Spleen (tissue), 11 donors: ENCODE data around the gene UNC13C. TPM values are rescaled to one million over a fixed set of nuclear protein-coding genes. Genes with fewer than 3 reads are reported as not detected.
A peak's percentile ranks its signal among the peaks of the same experiment; 100 is the strongest.

Experiments used
- DNase-seq: peaks from one replicate; pipeline ENCODE4 v3.0.0-alpha.2; 2020
- H3K27ac ChIP-seq, 8 donors: fragments of 200-600 bp; sonication (generic) in 7 of 8; 1 replicate in 4 of 8; 2 replicates in 4 of 8; pipeline versions ENCODE4 v1.5.0 to v1.8.0; 2016 to 2021; ENCODE audit warnings: inconsistent platforms in 4 of 8, mild to moderate bottlenecking in 4 of 8, moderate library complexity in 1 of 8
- H3K27me3 ChIP-seq, 7 donors: fragments of 200-600 bp; sonication (generic) in 6 of 7; replicated peaks in 1 of 7; 1 replicate in 4 of 7; 2 replicates in 3 of 7; pipeline versions ENCODE4 v1.5.0 to v1.8.0; 2016 to 2021; ENCODE audit warnings: inconsistent platforms in 3 of 7, mild to moderate bottlenecking in 1 of 7
- H3K36me3 ChIP-seq, 6 donors: fragments of 200-600 bp; sonication (generic) in 5 of 6; 1 replicate in 4 of 6; 2 replicates in 2 of 6; pipeline versions ENCODE4 v1.5.0 to v1.8.0; 2016 to 2021; ENCODE audit warnings: inconsistent platforms in 2 of 6
- H3K4me1 ChIP-seq, 6 donors: fragments of 200-600 bp; sonication (generic) in 5 of 6; 1 replicate in 3 of 6; 2 replicates in 3 of 6; pipeline versions ENCODE4 v1.5.0 to v1.8.0; 2016 to 2021; ENCODE audit warnings: inconsistent platforms in 3 of 6
- H3K4me3 ChIP-seq, 8 donors: fragments of 200-600 bp; sonication (generic) in 7 of 8; 1 replicate in 4 of 8; 2 replicates in 4 of 8; pipeline versions ENCODE4 v1.5.0 to v1.8.0; 2016 to 2021; ENCODE audit warnings: inconsistent platforms in 4 of 8, mild to moderate bottlenecking in 4 of 8, moderate library complexity in 2 of 8
- H3K9me3 ChIP-seq, 8 donors: fragments of 200-600 bp; sonication (generic) in 7 of 8; 1 replicate in 4 of 8; 2 replicates in 4 of 8; pipeline versions ENCODE4 v1.5.0 to v1.8.0; 2016 to 2021; ENCODE audit warnings: inconsistent platforms in 4 of 8
- CTCF ChIP-seq, 11 experiments: fragments of 200-600 bp in 7 of 11; fragments of 450-650 bp in 4 of 11; sonication (generic) in 4 of 11; IDR thresholded peaks in 8 of 11; conservative IDR thresholded peaks in 3 of 11; 1 replicate in 7 of 11; 2 replicates in 4 of 11; pipeline versions ENCODE4 v1.4.0 to v1.8.0; 2016 to 2021; ENCODE audit warnings: antibody characterized with exemption in 11 of 11, inconsistent platforms in 4 of 11, mild to moderate bottlenecking in 1 of 11
- POLR2A ChIP-seq, 3 donors: fragments of 450-650 bp; IDR thresholded peaks; one replicate each; pipeline ENCODE4 v1.5.1; 2017; ENCODE audit warnings: antibody characterized with exemption in 3 of 3, mild to moderate bottlenecking in 1 of 3
- POLR2AphosphoS5 ChIP-seq, 3 donors: sonication (generic); formaldehyde crosslinking; IDR thresholded peaks; one replicate each; pipeline ENCODE4 v1.5.1; 2017; ENCODE audit warnings: antibody characterized with exemption in 3 of 3
- WGBS, 5 donors: extraction: QIAGEN DNeasy Blood & Tissue Kit in 3 of 5; methylation state at CpG; one replicate each; pipeline versions ENCODE4 v1.1.5 to v1.1.7; 2013 to 2018; 5-methylcytosine and 5-hydroxymethylcytosine counted together
- intact Hi-C: fragments of 100-400 bp; cut with DNase I; formaldehyde crosslinking; loops from one replicate; pipeline ENCODE4 v1.15.0; 2023; ENCODE audit warnings: low total_unique reads
- polyA plus RNA-seq, 3 donors: library from polyadenylated mRNA; stranded (reverse); fragments of 200-250 nt; gene quantifications; one replicate each; pipeline ENCODE4 v1.2.1, GENCODE V29; 2013
- total RNA-seq, 7 donors: library from RNA; depleted of rRNA in 3 of 7; stranded (reverse); fragments of >200 nt in 3 of 7; fragmentation: NEBNext Ultra II Directional in 4 of 7; extraction: Animal tissue kit (Norgen Biotek cat#: 25700) in 4 of 7; gene quantifications; one replicate each; pipeline versions ENCODE4 v1.1.0 to v1.2.1, GENCODE V29; 2016 to 2021
- donor health status: healthy with polysubstance abuse.
- donor health status: DM: no; HTN: no; CAD: no; lungs with moderate emphysema.
- donor health status: DM: no; HTN: no; CAD: no.
- donor health status: Bipolar disorder and iron deficiency.
- donor health status: healthy.
- donor health status: DM: no; HTN: no; CAD: no.
- donor health status: DM: yes; HTN: yes; CAD: no.

UNC13C gene
- total and polyA plus RNA-seq, 10 donors: 0.06 TPM; not detected in 9

GRCh38 chr15:53987480-53987879, 9.2 kb downstream of the UNC13C start:
- no peak overlapping the region for H3K4me3 ChIP-seq
- TF ChIP-seq POLR2AphosphoS5 (IDR thresholded peaks at IDR 0.05): no peak
- no peaks in the 10 kb centered on the region for H3K27me3 ChIP-seq
- H3K9me3 ChIP-seq: peaks cover 0 to 6% (median 2%) of the 10 kb centered on the region in 8 donors
- WGBS, 5 donors: 68 to 76% (median 73%) methylated on average over 2 of the region's 2 CpGs
- H3K27ac ChIP-seq: no peak overlapping the region
- no peak for DNase-seq
- no peaks in the 10 kb centered on the region for H3K4me1 ChIP-seq
- intact Hi-C loops: no loop called here
- no peaks in the 10 kb centered on the region for H3K36me3 ChIP-seq

GRCh38 chr15:54007256-54007655, 29.0 kb downstream of the UNC13C start:
- H3K27me3 ChIP-seq: no peaks in the 10 kb centered on the region
- H3K9me3 ChIP-seq: no peaks in the 10 kb centered on the region
- no peak overlapping the region for H3K4me3 ChIP-seq
- DNase-seq: no peak
- intact Hi-C loops: no loop called here
- no peak overlapping the region for H3K27ac ChIP-seq
- H3K4me1 ChIP-seq: no peaks in the 10 kb centered on the region
- WGBS, 5 donors: 72 to 92% (median 80%) methylated on average over 2 of the region's 2 CpGs
- no peaks in the 10 kb centered on the region for H3K36me3 ChIP-seq
- TF ChIP-seq POLR2AphosphoS5 (IDR thresholded peaks at IDR 0.05) (no peak), POLR2A (IDR thresholded peaks at IDR 0.05) (no peak), CTCF (IDR thresholded peaks at IDR 0.05 in 8 of 11, conservative IDR thresholded peaks at IDR 0.05 in 3 of 11) (no peak)

- no peak for TF ChIP-seq POLR2AphosphoS5 (IDR thresholded peaks at IDR 0.05)
- TF ChIP-seq POLR2A (IDR thresholded peaks at IDR 0.05): no peak
- TF ChIP-seq CTCF (IDR thresholded peaks at IDR 0.05 in 8 of 11, conservative IDR thresholded peaks at IDR 0.05 in 3 of 11): no peak
- H3K36me3 ChIP-seq: no peaks in the 10 kb centered on the region
- H3K4me3 ChIP-seq: no peak overlapping the region
- intact Hi-C loops: no loop called here
- 81 to 89% (median 85%) methylated on average over 1 of the region's 1 CpG for WGBS, 5 donors
- H3K9me3 ChIP-seq: no peaks in the 10 kb centered on the region
- DNase-seq: no peak
- H3K27me3 ChIP-seq: no peaks in the 10 kb centered on the region
- H3K4me1 ChIP-seq: no peaks in the 10 kb centered on the region
- H3K27ac ChIP-seq: no peak overlapping the region
These were observed 33.4 kb downstream of the UNC13C start for GRCh38 chr15:54011656-54012055.

GRCh38 chr15:54014067-54014655, 35.9 kb downstream of the UNC13C start:
- 59 to 78% (median 68%) methylated on average over 4 of the region's 4 CpGs for WGBS, 5 donors
- no peak for TF ChIP-seq POLR2AphosphoS5 (IDR thresholded peaks at IDR 0.05)
- no peak for TF ChIP-seq POLR2A (IDR thresholded peaks at IDR 0.05)
- no peak for TF ChIP-seq CTCF (IDR thresholded peaks at IDR 0.05 in 8 of 11, conservative IDR thresholded peaks at IDR 0.05 in 3 of 11)
- DNase-seq: no peak
- intact Hi-C loops: no loop called here
- Histone ChIP-seq H3K36me3 (no peaks in the 10 kb centered on the region), H3K27ac (peak overlapping the region in 1 of 8 donors; percentile 18), H3K4me3 (no peak overlapping the region), H3K9me3 (no peaks in the 10 kb centered on the region), H3K27me3 (no peaks in the 10 kb centered on the region), H3K4me1 (no peaks in the 10 kb centered on the region)

- Histone ChIP-seq H3K4me3 (no peak overlapping the region), H3K36me3 (no peaks in the 10 kb centered on the region), H3K4me1 (no peaks in the 10 kb centered on the region), H3K27me3 (no peaks in the 10 kb centered on the region), H3K9me3 (peaks cover 0 to 8% (median 0%) of the 10 kb centered on the region in 8 donors), H3K27ac (no peak overlapping the region)
- intact Hi-C loops: no loop called here
- no peak for TF ChIP-seq POLR2A (IDR thresholded peaks at IDR 0.05)
- no peak for TF ChIP-seq POLR2AphosphoS5 (IDR thresholded peaks at IDR 0.05)
- no peak for TF ChIP-seq CTCF (IDR thresholded peaks at IDR 0.05 in 8 of 11, conservative IDR thresholded peaks at IDR 0.05 in 3 of 11)
- no peak for DNase-seq
- WGBS, 5 donors: 88 to 98% (median 92%) methylated on average over 1 of the region's 1 CpG
These were observed 39.0 kb downstream of the UNC13C start for GRCh38 chr15:54017251-54017650.
